CD4-positive, alpha-beta T cell treated with Interleukin-15 for 4 hours (primary cell): ENCODE data around the gene CCDC169.
A peak's percentile ranks its signal among the peaks of the same experiment; 100 is the strongest.
"Not testable (repeated sequence)": the region's sequence is repeated elsewhere in the genome, so short reads cannot be mapped to it uniquely, and the experiment has no call there.

ENCODE experiments used
- DNase-seq: peaks from one replicate; pipeline ENCODE4 v3.0.0-alpha.2; 2020; ENCODE audit warnings: low spot score

The CCDC169 gene

GRCh38 chr13:36313047-36313969, 15.7 kb upstream of the CCDC169 start:
- DNase-seq, result no peak

DNA sequence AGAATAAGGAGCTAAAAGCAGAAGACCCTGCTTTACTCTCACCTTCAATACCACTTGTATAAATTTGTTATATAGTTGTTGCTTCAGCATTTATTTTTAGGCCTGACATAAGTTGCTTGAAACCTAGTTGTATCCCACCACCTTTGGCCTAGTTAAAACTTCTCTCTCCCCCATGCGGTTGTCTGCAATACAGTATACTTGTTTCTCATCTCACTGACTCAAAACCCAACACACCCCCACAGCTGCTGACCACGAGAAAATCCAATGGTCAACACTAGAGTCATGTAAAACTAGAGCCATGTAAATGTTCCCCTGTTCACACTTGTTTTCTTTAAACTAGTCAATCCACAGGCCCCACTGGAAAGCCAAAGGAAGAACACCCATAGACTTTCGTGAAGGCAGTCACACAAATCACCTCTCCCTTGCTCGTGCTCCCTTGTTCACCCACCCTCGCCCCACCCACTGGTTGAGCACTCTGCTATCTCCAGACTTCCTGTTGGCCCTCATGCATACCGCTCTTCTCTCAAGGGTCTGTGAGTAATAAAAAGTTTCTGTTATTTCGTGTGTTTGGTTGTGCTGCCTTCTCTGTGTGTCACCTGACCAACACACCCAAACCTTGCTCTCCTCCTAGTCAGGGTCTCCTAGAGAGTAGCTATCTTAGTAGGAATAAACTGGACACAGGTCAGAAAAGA, 12.9 kb upstream of the CCDC169 start:
- DNase-seq, result no peak

GRCh38 chr13:36302289-36302688, 4.7 kb upstream of the CCDC169 start:
- no peak for DNase-seq

GRCh38 chr13:36299469-36299868, 1.9 kb upstream of the CCDC169 start:
- DNase-seq, result not testable (repeated sequence)

- no peak for DNase-seq
Measured at GRCh38 chr13:36298535-36299068, 988 bp upstream of the CCDC169 start.

- no peak for DNase-seq
Measured at GRCh38 chr13:36294096-36294495, 3.5 kb downstream of the CCDC169 start.

- no peak for DNase-seq
Measured at GRCh38 chr13:36293497-36293896, 4.1 kb downstream of the CCDC169 start.

- no peak for DNase-seq
Measured at GRCh38 chr13:36288794-36289391, 8.7 kb downstream of the CCDC169 start.

GRCh38 chr13:36286006-36286405, 11.6 kb downstream of the CCDC169 start:
- DNase-seq, result no peak

DNA sequence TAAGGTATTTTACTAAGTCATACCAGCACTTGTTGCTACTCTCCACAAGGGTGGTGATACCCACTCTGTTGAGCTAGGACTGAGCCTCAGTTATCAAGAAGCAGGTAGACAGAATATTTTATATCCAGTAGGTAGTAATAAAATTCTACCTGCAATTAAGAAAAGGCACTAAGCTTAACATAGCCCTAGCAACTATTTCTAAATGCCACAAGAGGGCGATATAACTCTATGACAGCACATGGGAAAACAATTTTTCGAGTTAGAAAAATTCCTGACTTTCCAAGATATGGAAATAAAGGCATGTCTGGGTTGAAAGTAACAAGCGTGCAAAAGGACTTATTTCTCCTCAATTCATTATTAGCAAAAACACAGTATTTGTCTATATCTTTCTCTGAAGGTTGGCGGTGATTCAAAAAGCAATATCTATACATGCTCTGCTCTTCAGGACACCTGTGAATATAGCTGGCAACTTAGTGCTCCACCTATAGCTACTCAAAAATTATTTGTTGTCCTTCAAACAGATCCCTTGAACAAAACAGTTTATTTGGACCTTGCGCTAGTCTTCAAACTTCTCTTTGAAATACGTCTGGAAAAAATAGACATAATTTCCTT, 14.7 kb downstream of the CCDC169 start:
- peak; percentile 14 for DNase-seq

DNA sequence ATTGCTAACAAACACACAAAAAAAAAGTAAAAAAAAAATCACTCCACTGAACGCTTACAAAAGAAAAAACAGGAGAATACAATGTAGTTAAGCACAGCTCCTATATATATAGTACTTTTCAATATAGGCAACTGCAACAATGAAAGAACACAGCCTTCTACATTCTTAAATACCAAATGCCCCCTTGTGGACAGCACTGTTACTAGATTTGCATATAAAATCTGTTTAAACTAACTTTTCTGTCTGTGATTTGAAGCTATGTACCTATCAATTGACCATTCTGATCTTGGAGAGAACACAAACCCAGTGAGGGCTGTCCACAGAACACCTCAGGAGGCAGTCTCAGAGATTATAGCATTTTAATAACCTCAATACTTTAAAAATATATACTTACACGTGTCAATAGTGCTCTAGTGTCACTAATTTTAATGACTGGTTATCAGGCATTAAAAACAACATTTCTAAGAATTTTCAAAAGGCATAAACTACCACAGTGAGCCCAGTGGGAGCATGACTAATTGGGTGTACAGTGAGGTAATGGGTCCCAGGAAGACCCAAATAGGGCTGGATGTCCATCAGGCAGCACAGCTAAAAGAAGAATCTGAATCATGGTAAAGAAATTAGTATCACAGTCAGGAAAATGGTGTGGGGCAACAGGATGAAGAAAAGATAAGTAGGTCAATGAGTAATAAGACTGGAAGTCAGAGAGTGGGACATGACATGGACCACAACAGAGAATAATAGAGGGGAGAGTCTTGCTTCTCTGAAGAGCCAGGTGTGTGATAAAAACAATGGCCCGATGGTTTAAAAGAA, 22.2 kb downstream of the CCDC169 start:
- no peak for DNase-seq

DNA sequence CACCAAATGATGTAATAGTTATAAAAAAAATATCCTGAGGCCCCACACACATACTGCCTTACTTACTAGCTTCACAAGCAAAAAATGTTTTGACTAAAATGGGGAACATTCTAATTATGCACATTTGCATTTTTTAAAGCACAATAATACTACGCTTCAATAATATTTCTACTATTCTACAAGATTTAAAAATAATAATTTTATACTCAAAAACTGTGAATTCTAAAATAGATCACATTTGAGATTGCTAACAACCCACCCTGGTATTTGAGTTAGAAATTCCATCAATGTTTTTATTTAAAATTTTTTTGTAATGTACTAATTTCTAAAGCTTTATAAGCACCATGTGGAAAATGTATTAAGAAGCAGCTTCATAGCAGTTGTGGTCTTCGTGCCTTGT, 24.2 kb downstream of the CCDC169 start:
- no peak for DNase-seq

DNA sequence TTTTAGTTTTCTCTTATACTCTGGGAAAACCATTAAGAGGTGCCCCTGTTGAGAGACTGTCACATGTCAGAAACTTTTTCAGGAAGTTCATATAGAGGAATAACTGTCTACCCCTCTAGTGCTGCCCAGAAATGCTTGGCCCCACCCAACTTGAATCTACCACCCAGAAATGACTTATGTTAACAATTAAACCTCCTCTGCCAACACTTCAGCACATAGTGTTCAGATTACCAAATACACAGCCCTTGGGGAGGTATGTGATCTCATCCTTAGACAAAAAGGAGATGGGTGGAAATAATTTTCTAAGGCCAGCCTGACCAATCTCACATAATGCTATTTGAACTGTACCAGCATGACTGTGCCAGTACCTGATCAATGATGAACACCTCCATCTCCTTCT, 35.6 kb downstream of the CCDC169 start:
- no peak for DNase-seq

DNA sequence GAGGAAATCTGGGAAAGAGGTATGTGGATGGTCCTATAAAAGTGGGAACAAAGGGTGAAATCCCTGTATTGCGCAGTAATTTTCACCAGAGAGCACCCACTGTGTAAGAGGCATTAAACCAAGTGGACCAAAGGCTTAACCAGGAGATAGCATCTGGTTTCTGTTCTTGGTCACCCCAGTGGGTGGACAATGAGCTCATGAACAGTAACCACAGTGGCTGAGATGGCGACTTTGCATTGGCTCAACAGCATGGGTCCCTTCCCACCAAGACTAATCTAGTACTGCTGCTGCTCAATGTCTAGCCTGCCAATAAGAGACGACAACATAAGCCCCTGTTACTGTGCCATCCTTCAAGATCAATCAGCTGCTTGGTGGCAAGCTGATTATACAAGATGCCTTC, 36.6 kb downstream of the CCDC169 start:
- no peak for DNase-seq

GRCh38 chr13:36259361-36260137, 38.1 kb downstream of the CCDC169 start:
- no peak for DNase-seq

DNA sequence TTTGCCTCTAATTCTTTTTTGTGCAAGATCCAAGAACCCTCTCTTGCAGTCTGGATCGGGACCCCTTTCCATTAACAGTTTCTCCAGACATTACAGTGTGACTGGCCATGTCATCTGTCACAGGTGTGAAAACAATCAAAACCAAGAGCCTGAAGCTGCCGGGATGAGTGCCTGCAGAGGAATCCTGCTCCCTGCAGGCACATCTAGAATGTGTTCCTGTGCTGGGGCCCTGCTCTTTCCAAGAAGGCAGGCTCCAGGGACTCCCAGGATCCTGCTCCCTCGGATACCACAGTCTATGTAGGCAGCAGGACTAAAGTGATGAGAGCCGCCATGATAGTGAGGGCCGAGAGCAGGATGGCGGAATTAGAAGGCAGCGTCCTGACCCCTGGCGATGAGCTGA, 38.8 kb downstream of the CCDC169 start:
- DNase-seq, result no peak

GRCh38 chr13:36251526-36251925, 46.1 kb downstream of the CCDC169 start:
- no peak for DNase-seq

GRCh38 chr13:36251017-36251416, 46.6 kb downstream of the CCDC169 start:
- no peak for DNase-seq

DNA sequence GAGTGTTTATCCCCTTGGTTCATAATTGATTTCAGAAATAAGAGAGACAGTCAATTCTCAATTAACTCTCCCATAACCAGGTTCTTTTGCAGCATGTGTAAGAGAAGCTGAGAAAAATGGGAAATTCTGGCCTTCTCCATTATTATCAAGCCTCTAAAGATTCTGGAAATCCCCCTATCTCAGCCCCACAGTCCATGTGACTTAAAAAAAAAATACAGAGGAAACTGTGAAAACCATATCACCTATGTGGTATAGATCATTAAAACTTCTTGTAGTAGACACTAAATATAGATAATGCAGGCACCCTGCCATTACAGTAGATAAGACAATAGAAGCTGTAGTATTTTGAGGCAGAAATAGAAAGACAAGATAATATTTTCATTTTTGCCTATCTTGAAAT, 48.9 kb downstream of the CCDC169 start:
- no peak for DNase-seq

DNA sequence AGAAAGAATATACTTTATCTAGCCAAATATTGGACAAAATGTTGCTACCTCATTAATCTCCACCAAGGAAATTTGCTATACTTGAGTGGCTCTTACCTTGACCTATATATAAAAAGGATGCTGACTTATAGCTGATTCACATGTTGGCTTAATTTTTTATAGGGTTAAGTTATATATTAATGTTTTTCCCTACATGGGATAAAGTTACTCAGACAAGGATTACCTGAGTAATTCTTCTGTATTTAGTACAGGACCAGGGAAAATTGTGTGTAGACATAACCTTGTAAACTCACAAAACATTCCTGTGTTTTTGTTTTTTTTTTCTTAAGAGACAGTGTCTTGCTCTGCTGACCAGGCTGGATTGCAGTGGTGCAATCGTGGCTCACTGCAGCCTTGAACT, 52.6 kb downstream of the CCDC169 start:
- DNase-seq, result no peak

- DNase-seq, result no peak
Measured at GRCh38 chr13:36244073-36244472, 53.5 kb downstream of the CCDC169 start.
